ENCODE data around the gene DAB1.

The DAB1 gene

GRCh38 chr1:57079454-57080157, 344.3 kb downstream of the DAB1 start:
- no peak for DNase-seq (ENCODE audit: low read depth in 2 of 2)

GRCh38 chr1:57072401-57073110, 351.3 kb downstream of the DAB1 start:
- DNase-seq (ENCODE audit: low read depth in 2 of 2): no peak

- DNase-seq (ENCODE audit: low read depth in 2 of 2): no peak
Measured at GRCh38 chr1:57067863-57068262, 356.0 kb downstream of the DAB1 start.

- DNase-seq (ENCODE audit: low read depth in 2 of 2): no peak
Measured at GRCh38 chr1:57066980-57067610, 356.8 kb downstream of the DAB1 start.

- no peak for DNase-seq (ENCODE audit: low read depth in 2 of 2)
Measured at GRCh38 chr1:57065442-57065841, 358.4 kb downstream of the DAB1 start.

- DNase-seq (ENCODE audit: low read depth in 2 of 2): no peak
Measured at GRCh38 chr1:57064379-57065140, 359.3 kb downstream of the DAB1 start.

GRCh38 chr1:57063406-57064125, 360.3 kb downstream of the DAB1 start:
- no peak for DNase-seq (ENCODE audit: low read depth in 2 of 2)

GRCh38 chr1:57061369-57061768, 362.5 kb downstream of the DAB1 start:
- DNase-seq (ENCODE audit: low read depth in 2 of 2): no peak

- DNase-seq (ENCODE audit: low read depth in 2 of 2): no peak
Measured at GRCh38 chr1:57060451-57060850, 363.4 kb downstream of the DAB1 start.

GRCh38 chr1:57058652-57059501, 365.0 kb downstream of the DAB1 start:
- no peak for DNase-seq (ENCODE audit: low read depth in 2 of 2)

GRCh38 chr1:57048856-57049255, 375.0 kb downstream of the DAB1 start:
- DNase-seq (ENCODE audit: low read depth in 2 of 2): no peak

- DNase-seq (ENCODE audit: low read depth in 2 of 2): no peak
Measured at GRCh38 chr1:57046462-57046861, 377.4 kb downstream of the DAB1 start.

GRCh38 chr1:57041901-57042300, 382.0 kb downstream of the DAB1 start:
- DNase-seq (ENCODE audit: low read depth in 2 of 2): no peak

GRCh38 chr1:57040811-57041210, 383.0 kb downstream of the DAB1 start:
- DNase-seq (ENCODE audit: low read depth in 2 of 2): no peak

- no peak for DNase-seq (ENCODE audit: low read depth in 2 of 2)
Measured at GRCh38 chr1:57036641-57037579, 386.9 kb downstream of the DAB1 start.

- DNase-seq (ENCODE audit: low read depth in 2 of 2): no peak
Measured at GRCh38 chr1:57034713-57035112, 389.1 kb downstream of the DAB1 start.

- no peak for DNase-seq (ENCODE audit: low read depth in 2 of 2)
Measured at GRCh38 chr1:57033222-57034001, 390.4 kb downstream of the DAB1 start.

- DNase-seq (ENCODE audit: low read depth in 2 of 2): no peak
Measured at GRCh38 chr1:57026624-57027354, 397.1 kb downstream of the DAB1 start.

All from stimulated activated CD8-positive, alpha-beta memory T cell treated with anti-CD3 and anti-CD28 coated beads, Interleukin-15, amount 100 ng/mL, for 48 hours (primary cell).